Heart left ventricle (tissue), 13 donors: ENCODE results near the gene MS4A10.

Source experiments
- CTCF ChIP-seq, 12 donors: fragments of 200-600 bp; sonication (generic) in 4 of 12; IDR thresholded peaks; one replicate each; pipeline versions ENCODE4 v1.5.0 to v1.8.0; 2018 to 2022; ENCODE audit warnings: antibody characterized with exemption in 12 of 12, mild to moderate bottlenecking in 5 of 12
- POLR2A ChIP-seq, 2 donors: fragments of 450-650 bp; IDR thresholded peaks; one replicate each; pipeline ENCODE4 v1.6.1; 2017; ENCODE audit warnings: antibody characterized with exemption in 2 of 2, mild to moderate bottlenecking in 2 of 2, moderate library complexity in 2 of 2
- donor health status: ischemic (EF 13 %, LVEDD 7.1; RV severe dilation, severe dysfunction).
- donor health status: DM: no; HTN: yes; CAD: no.
- donor health status: DM: no; HTN: no; CAD: no.
- donor health status: ischemic (EF 25% LVEDD 6.9; RV normal size, moderate dysfunction).
- donor health status: ischemic (EF 25% LVEDD 5.7; RV mildly dilated, moderate dysfunction).
- donor health status: ischemic (EF 35%, LVEDD 5.7; RV mildly dilated, moderate dysfunction).
- donor health status: nonischemic (EF 11% LVEDD 7.7; RV severe dilation, severe dysfunction).
- donor health status: DM: yes; HTN: yes; CAD: no.
- donor health status: PGD.
- donor health status: ischemic (EF 29% LVEDD 5.4; RV normal size, mild dysfunction).
- donor health status: nonischemic (EF 23%, LVEDD 6.1; RV moderate dilation, normal function).

GRCh38 chr11:60844045-60844869 is 59.1 kb downstream of the MS4A10 start:
- TF ChIP-seq CTCF (IDR thresholded peaks at IDR 0.05), result no peak
- no peak for TF ChIP-seq POLR2A (IDR thresholded peaks at IDR 0.05)
